NT2/D1 (cell line): ENCODE data around the gene LAMA1.

ENCODE experiments used
- DNase-seq: peaks from one replicate; pipeline ENCODE4 v3.0.0-alpha.2; 2011; ENCODE audit warnings: low read depth, low spot score
- H3K27me3 ChIP-seq: 2 replicates; pipeline ENCODE4 v1.6.0; 2011; ENCODE audit warnings: mild to moderate bottlenecking; ENCODE audit not compliant: insufficient read length, insufficient read depth
- H3K36me3 ChIP-seq: 2 replicates; pipeline ENCODE4 v1.6.1; 2011; ENCODE audit warnings: mild to moderate bottlenecking, low read length, mixed read lengths; ENCODE audit not compliant: insufficient read depth, insufficient read length
- H3K4me1 ChIP-seq: 2 replicates; pipeline ENCODE4 v1.5.1; 2011; ENCODE audit not compliant: insufficient read depth, insufficient read length
- H3K4me3 ChIP-seq: 2 replicates; pipeline ENCODE4 v1.5.1; 2011; ENCODE audit warnings: low read depth; ENCODE audit not compliant: insufficient read length
- H3K9ac ChIP-seq: 2 replicates; pipeline ENCODE4 v1.6.0; 2011; ENCODE audit warnings: low read depth; ENCODE audit not compliant: insufficient read length
- H3K9me3 ChIP-seq: 2 replicates; pipeline ENCODE4 v1.5.1; 2011; ENCODE audit warnings: mild to moderate bottlenecking, low read length; ENCODE audit not compliant: insufficient read depth
- SUZ12 ChIP-seq: IDR thresholded peaks from 2 replicates; pipeline ENCODE4 v1.6.1; 2011; ENCODE audit not compliant: insufficient read length, insufficient read depth; ENCODE audit errors: extremely low read depth
- YY1 ChIP-seq: IDR thresholded peaks from 2 replicates; pipeline ENCODE4 v1.6.1; 2011; ENCODE audit not compliant: insufficient read length, insufficient read depth
- ZNF274 ChIP-seq: IDR thresholded peaks from 2 replicates; pipeline ENCODE4 v1.6.1; 2011; ENCODE audit warnings: mild to moderate bottlenecking, low read depth, low read length

Gene LAMA1

GRCh38 chr18:6917072-6917471, 200.5 kb downstream of the LAMA1 start:
- no peak overlapping the region for H3K4me3 ChIP-seq
- H3K9ac ChIP-seq, result no peak overlapping the region
- H3K27me3 ChIP-seq, result no peaks in the 10 kb centered on the region
- TF ChIP-seq YY1 (no peak), SUZ12 (no peak), ZNF274 (no peak)
- H3K9me3 ChIP-seq, result no peaks in the 10 kb centered on the region
- H3K36me3 ChIP-seq, result no peaks in the 10 kb centered on the region
- no peak for DNase-seq
- no peaks in the 10 kb centered on the region for H3K4me1 ChIP-seq

- peaks cover 15% of the 10 kb centered on the region; the same call in 1 of the 2 replicates for H3K9me3 ChIP-seq
- no peak for DNase-seq
- no peak for TF ChIP-seq YY1
These were observed 216.2 kb downstream of the LAMA1 start for GRCh38 chr18:6901286-6901926.

GRCh38 chr18:6891788-6892187, 225.8 kb downstream of the LAMA1 start:
- no peaks in the 10 kb centered on the region for H3K4me1 ChIP-seq
- DNase-seq, result no peak
- H3K4me3 ChIP-seq, result no peak overlapping the region
- H3K9ac ChIP-seq, result no peak overlapping the region
- no peaks in the 10 kb centered on the region for H3K27me3 ChIP-seq
- H3K36me3 ChIP-seq, result no peaks in the 10 kb centered on the region
- TF ChIP-seq SUZ12 (no peak), YY1 (no peak), ZNF274 (no peak)
- no peaks in the 10 kb centered on the region for H3K9me3 ChIP-seq

More at GRCh38 chr18:6901286-6901926, 216.2 kb downstream of the LAMA1 start:
- Histone ChIP-seq H3K36me3 (no peaks in the 10 kb centered on the region), H3K9ac (no peak overlapping the region), H3K4me1 (no peaks in the 10 kb centered on the region), H3K4me3 (no peak overlapping the region), H3K27me3 (no peaks in the 10 kb centered on the region)
